ENCODE measurements around the gene PNCK.

DNA sequence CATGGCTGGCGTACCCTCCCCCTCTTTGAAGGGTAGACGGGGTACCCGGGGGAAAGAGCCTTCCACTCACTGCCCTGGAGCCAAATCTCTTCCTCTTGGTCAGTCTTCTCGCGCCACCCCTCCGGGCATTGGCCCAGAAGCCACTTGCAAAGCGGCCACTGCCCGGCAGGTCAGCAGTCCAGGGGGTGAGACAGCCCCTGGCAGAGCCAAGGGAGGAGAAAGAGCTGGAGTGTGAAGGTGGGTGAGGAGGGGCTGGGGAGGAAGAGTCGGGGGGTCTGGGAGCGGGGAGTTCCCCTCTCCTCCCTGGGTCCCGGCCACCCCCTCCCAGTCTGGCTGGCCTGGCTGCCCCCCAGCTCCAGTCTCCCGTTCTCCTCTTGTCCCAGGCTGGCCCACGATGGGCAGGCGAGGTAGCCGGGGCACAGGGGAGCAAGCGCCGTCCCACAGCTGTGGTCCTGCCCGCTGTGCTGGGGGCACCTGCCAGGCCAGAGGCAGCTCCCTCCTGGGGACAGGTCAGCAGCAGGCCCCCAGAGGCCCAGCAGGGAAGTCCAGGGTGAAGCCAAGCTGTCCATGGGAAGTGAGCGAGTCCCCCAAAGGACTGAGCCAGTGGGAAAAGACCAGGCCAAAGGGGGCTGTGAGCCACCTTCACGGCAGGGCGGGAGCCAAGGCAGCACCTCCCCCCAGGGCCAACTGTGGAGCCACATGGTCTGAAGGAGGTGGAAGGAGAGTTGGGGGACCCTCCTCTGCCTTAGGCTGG lies 48.2 kb downstream of the PNCK start:
- TF ChIP-seq CTCF (IDR thresholded peaks at IDR 0.05; ENCODE audit: insufficient read depth, low read depth, low read length), result no peak
- TF ChIP-seq EZH2 (IDR thresholded peaks at IDR 0.05; ENCODE audit: insufficient read depth, low read length), result no peak
